GM19023 (cell line): ENCODE measurements around the gene USP37.

Experiments
- ATAC-seq: cut with Tn5 transposase; IDR thresholded peaks from one replicate; pipeline ENCODE4 v1.9.1; 2021; ENCODE audit warnings: mild to moderate bottlenecking, moderate library complexity; ENCODE audit not compliant: unreplicated experiment

Gene USP37

GRCh38 chr2:218404351-218405085, 163.6 kb downstream of the USP37 start:
- no peak for ATAC-seq

GRCh38 chr2:218403810-218404209, 164.3 kb downstream of the USP37 start:
- no peak for ATAC-seq

- ATAC-seq, result no peak
Observed at GRCh38 chr2:218402911-218403411, 165.2 kb downstream of the USP37 start.

GRCh38 chr2:218402491-218402901, 165.7 kb downstream of the USP37 start:
- ATAC-seq, result no peak

- ATAC-seq, result no peak
Observed at GRCh38 chr2:218401890-218402289, 166.3 kb downstream of the USP37 start.

- no peak for ATAC-seq
Observed at GRCh38 chr2:218400930-218401881, 166.9 kb downstream of the USP37 start.
